ENCODE results near the gene LAPTM5. TPM values are rescaled to one million over a fixed set of nuclear protein-coding genes. Genes with fewer than 3 reads are reported as not detected.

The LAPTM5 gene
- total and polyA plus RNA-seq, 4 donors: 18.0 to 46.2 (median 28.1) TPM

GRCh38 chr1:30741239-30741894 lies 16.2 kb downstream of the LAPTM5 start:
- Histone ChIP-seq H3K4me1 (ENCODE audit: control insufficient read depth in 4 of 4, insufficient read depth in 4 of 4, low read length in 3 of 4) (peaks cover 0 to 5% (median 2%) of the 10 kb centered on the region in 4 donors), H3K4me3 (ENCODE audit: low read depth in 1 of 3, low read length in 3 of 3) (no peak overlapping the region), H3K36me3 (ENCODE audit: control insufficient read depth in 4 of 4, insufficient read depth in 3 of 4, low read depth in 1 of 4, low read length in 3 of 4) (peaks cover 1 to 12% (median 6%) of the 10 kb centered on the region in 4 donors), H3K27me3 (ENCODE audit: control insufficient read depth in 4 of 4, insufficient read depth in 4 of 4, low read length in 3 of 4) (no peaks in the 10 kb centered on the region), H3K9me3 (ENCODE audit: control insufficient read depth in 4 of 4, low read length in 3 of 4) (no peaks in the 10 kb centered on the region), H3K9ac (ENCODE audit: low read depth in 1 of 2, low read length in 2 of 2) (no peak overlapping the region), H3K27ac (ENCODE audit: low read depth in 1 of 2, low read length in 2 of 2) (no peak overlapping the region)
- DNase-seq (ENCODE audit: low spot score): no peak
- WGBS: 76% methylated on average over 12 of the region's 12 CpGs
- TF ChIP-seq MAX (IDR thresholded peaks at IDR 0.05): no peak
- TF ChIP-seq FOXA2 (IDR thresholded peaks at IDR 0.05): no peak
- TF ChIP-seq FOXA1 (IDR thresholded peaks at IDR 0.05): no peak
- no peak for TF ChIP-seq RAD21 (IDR thresholded peaks at IDR 0.05)
- no peak for TF ChIP-seq NR2F2 (IDR thresholded peaks at IDR 0.05)
- no peak for TF ChIP-seq ATF3 (IDR thresholded peaks at IDR 0.05)
- TF ChIP-seq HNF4G (IDR thresholded peaks at IDR 0.05): no peak
- no peak for TF ChIP-seq YY1 (IDR thresholded peaks at IDR 0.05)
- TF ChIP-seq CTCF (IDR thresholded peaks at IDR 0.05; ENCODE audit: low read depth, low read length, missing input control): no peak
- no peak for TF ChIP-seq ZBTB33 (IDR thresholded peaks at IDR 0.05)

GRCh38 chr1:30740251-30741238 lies 17.0 kb downstream of the LAPTM5 start:
- no peak for TF ChIP-seq JUND (IDR thresholded peaks at IDR 0.05)
- no peak for TF ChIP-seq FOXA1 (IDR thresholded peaks at IDR 0.05)
- TF ChIP-seq RAD21 (IDR thresholded peaks at IDR 0.05): no peak
- no peak for TF ChIP-seq EGR1 (IDR thresholded peaks at IDR 0.05; ENCODE audit: low read depth in 2 of 2)
- whole genome bisulfite sequencing: 80% methylated on average over 15 of the region's 15 CpGs
- no peaks in the 10 kb centered on the region for H3K27me3 ChIP-seq (ENCODE audit: control insufficient read depth in 4 of 4, insufficient read depth in 4 of 4, low read length in 3 of 4)
- H3K9ac ChIP-seq (ENCODE audit: low read depth in 1 of 2, low read length in 2 of 2): no peak overlapping the region
- H3K4me1 ChIP-seq (ENCODE audit: control insufficient read depth in 4 of 4, insufficient read depth in 4 of 4, low read length in 3 of 4): peaks cover 0 to 2% (median 0%) of the 10 kb centered on the region in 4 donors
- no peak for DNase-seq (ENCODE audit: low spot score)
- H3K9me3 ChIP-seq (ENCODE audit: control insufficient read depth in 4 of 4, low read length in 3 of 4): no peaks in the 10 kb centered on the region
- H3K36me3 ChIP-seq (ENCODE audit: control insufficient read depth in 4 of 4, insufficient read depth in 3 of 4, low read depth in 1 of 4, low read length in 3 of 4): peaks cover 1 to 16% (median 7%) of the 10 kb centered on the region in 4 donors
- H3K27ac ChIP-seq (ENCODE audit: low read depth in 1 of 2, low read length in 2 of 2): no peak overlapping the region
- H3K4me3 ChIP-seq (ENCODE audit: low read depth in 1 of 3, low read length in 3 of 3): no peak overlapping the region
